HG03342 (cell line): Measurements from ENCODE around the gene HMGXB3.
"Not testable (repeated sequence)": the region's sequence is repeated elsewhere in the genome, so short reads cannot be mapped to it uniquely, and the experiment has no call there.

Experiments used
- ATAC-seq: cut with Tn5 transposase; IDR thresholded peaks from one replicate; pipeline ENCODE4 v1.9.1; 2021; ENCODE audit warnings: mild to moderate bottlenecking, moderate library complexity; ENCODE audit not compliant: unreplicated experiment

Gene HMGXB3

GRCh38 chr5:150017226-150018005 is 16.9 kb downstream of the HMGXB3 start:
- no peak for ATAC-seq

- no peak for ATAC-seq
These were observed 19.7 kb downstream of the HMGXB3 start for GRCh38 chr5:150020249-150020648.

GRCh38 chr5:150021491-150022157 is 21.1 kb downstream of the HMGXB3 start:
- no peak for ATAC-seq

- no peak for ATAC-seq
These were observed 21.6 kb downstream of the HMGXB3 start for GRCh38 chr5:150022158-150022531.

GRCh38 chr5:150022681-150023080 is 22.1 kb downstream of the HMGXB3 start:
- ATAC-seq: no peak

GRCh38 chr5:150023136-150023535 is 22.6 kb downstream of the HMGXB3 start:
- no peak for ATAC-seq

- ATAC-seq: no peak
These were observed 23.9 kb downstream of the HMGXB3 start for GRCh38 chr5:150024346-150024984.

GRCh38 chr5:150026682-150027172 is 26.2 kb downstream of the HMGXB3 start:
- ATAC-seq: no peak

- not testable (repeated sequence) for ATAC-seq
These were observed 27.5 kb downstream of the HMGXB3 start for GRCh38 chr5:150028047-150028446.

- no peak for ATAC-seq
These were observed 32.8 kb downstream of the HMGXB3 start for GRCh38 chr5:150033334-150033733.

- no peak for ATAC-seq
These were observed 34.1 kb downstream of the HMGXB3 start for GRCh38 chr5:150034662-150035061.

GRCh38 chr5:150035139-150035895 is 34.8 kb downstream of the HMGXB3 start:
- peak; percentile 99 for ATAC-seq

GRCh38 chr5:150036513-150036912 is 36.0 kb downstream of the HMGXB3 start:
- ATAC-seq: no peak

GRCh38 chr5:150038547-150038946 is 38.0 kb downstream of the HMGXB3 start:
- no peak for ATAC-seq

GRCh38 chr5:150042459-150042858 is 41.9 kb downstream of the HMGXB3 start:
- ATAC-seq: no peak

GRCh38 chr5:150043657-150044328 is 43.3 kb downstream of the HMGXB3 start:
- ATAC-seq: no peak

GRCh38 chr5:150044329-150044681 is 43.8 kb downstream of the HMGXB3 start:
- ATAC-seq: no peak

- no peak for ATAC-seq
These were observed 44.2 kb downstream of the HMGXB3 start for GRCh38 chr5:150044712-150045111.

- ATAC-seq: no peak
These were observed 45.0 kb downstream of the HMGXB3 start for GRCh38 chr5:150045549-150045948.

- ATAC-seq: no peak
These were observed 45.5 kb downstream of the HMGXB3 start for GRCh38 chr5:150046031-150046430.
